OCI-LY7 (cell line): ENCODE results near the gene HAGHL.

Experiments
- CTCF ChIP-seq: fragments of 200-600 bp; sonication (generic); conservative IDR thresholded peaks from 2 replicates; pipeline ENCODE4 v1.5.1; 2014; ENCODE audit warnings: mild to moderate bottlenecking, antibody characterized with exemption, low read length, moderate library complexity, mixed read lengths
- EZH2phosphoT487 ChIP-seq: fragments of 200-600 bp; sonication (generic); IDR thresholded peaks from 2 replicates; pipeline ENCODE4 v1.6.1; 2018; ENCODE audit warnings: low read depth, borderline replicate concordance, mild to moderate bottlenecking, mixed run types, antibody characterized with exemption, low read length, moderate library complexity, mixed read lengths

GRCh38 chr16:768428-768827 is 41.5 kb downstream of the HAGHL start:
- no peak for TF ChIP-seq CTCF
- no peak for TF ChIP-seq EZH2phosphoT487
